ENCODE results near the gene FFAR3.
"Not testable (repeated sequence)": the region's sequence is repeated elsewhere in the genome, so short reads cannot be mapped to it uniquely, and the experiment has no call there.

Gene FFAR3

DNA sequence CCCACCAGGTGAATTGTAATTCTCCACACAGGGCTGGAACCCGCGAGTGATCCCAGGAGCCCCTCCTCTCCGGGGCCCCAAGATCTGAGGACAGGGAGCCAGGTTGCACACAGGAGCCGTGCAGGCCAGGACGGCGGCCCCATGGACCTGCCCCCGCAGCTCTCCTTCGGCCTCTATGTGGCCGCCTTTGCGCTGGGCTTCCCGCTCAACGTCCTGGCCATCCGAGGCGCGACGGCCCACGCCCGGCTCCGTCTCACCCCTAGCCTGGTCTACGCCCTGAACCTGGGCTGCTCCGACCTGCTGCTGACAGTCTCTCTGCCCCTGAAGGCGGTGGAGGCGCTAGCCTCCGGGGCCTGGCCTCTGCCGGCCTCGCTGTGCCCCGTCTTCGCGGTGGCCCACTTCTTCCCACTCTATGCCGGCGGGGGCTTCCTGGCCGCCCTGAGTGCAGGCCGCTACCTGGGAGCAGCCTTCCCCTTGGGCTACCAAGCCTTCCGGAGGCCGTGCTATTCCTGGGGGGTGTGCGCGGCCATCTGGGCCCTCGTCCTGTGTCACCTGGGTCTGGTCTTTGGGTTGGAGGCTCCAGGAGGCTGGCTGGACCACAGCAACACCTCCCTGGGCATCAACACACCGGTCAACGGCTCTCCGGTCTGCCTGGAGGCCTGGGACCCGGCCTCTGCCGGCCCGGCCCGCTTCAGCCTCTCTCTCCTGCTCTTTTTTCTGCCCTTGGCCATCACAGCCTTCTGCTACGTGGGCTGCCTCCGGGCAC is 6.7 kb upstream of the FFAR3 start:
- DNase-seq = no peak

DNA sequence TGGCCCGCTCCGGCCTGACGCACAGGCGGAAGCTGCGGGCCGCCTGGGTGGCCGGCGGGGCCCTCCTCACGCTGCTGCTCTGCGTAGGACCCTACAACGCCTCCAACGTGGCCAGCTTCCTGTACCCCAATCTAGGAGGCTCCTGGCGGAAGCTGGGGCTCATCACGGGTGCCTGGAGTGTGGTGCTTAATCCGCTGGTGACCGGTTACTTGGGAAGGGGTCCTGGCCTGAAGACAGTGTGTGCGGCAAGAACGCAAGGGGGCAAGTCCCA is 6.1 kb upstream of the FFAR3 start:
- DNase-seq = no peak

DNA sequence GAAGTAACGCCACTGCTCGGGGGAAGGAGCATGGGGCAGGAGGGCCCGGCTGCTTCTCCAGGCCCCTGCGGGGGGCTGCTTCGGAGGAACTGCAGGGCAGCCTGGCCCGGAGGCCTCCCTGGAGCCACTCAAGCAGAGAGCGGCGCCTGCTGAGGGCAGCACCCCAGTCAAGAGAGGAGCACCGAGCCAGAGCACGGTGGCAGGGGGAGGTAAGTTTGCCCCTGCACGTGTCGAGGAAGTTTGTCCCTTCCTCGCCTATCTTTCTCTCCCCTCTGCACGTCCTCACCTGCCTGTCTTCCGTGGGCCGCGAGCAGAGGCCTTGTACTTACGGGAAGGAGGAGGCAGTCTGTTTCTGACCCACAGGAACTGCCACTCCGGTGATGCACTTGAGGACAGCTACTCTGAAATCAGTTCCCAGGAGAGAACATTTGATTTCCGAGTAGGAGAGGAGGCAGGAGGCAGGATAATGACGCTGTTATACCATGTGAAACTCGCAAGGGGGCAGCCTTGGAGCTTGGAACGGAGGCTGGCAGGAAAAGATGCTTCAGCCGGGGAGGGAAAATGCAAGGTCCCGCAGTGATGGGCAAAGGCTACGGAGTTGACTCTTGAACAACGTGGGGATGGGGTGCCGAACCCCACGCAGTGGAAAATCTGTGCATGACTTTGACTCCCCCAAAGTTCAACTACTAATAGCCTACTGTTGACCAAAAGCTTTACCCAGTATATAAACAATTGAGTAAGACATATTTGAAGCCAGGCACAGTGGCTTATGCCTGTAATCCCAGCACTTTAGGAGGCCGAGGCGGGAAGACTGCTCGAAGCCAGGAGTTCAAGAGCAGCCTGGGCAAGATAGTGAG is 5.6 kb upstream of the FFAR3 start:
- peak; percentile 78 for DNase-seq

DNA sequence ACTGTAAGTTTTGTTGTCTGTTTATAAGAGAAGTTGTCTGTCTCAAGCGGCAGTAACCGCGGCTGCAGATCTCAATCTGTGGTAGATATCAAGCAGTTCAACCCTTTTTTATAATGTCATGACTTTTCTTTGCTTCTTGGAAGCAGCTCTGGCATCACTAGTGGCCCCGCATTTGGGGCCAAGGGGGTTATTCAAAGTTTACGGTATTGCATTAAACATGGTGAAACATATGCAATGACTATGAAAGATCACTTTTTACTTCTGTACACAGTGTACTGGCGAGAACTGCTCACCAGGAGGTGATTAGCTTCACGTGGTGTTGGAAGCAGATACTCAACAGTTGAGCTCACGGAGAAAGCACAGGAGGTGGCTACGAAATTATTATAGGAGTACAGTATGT is 4.6 kb upstream of the FFAR3 start:
- no peak for DNase-seq

DNA sequence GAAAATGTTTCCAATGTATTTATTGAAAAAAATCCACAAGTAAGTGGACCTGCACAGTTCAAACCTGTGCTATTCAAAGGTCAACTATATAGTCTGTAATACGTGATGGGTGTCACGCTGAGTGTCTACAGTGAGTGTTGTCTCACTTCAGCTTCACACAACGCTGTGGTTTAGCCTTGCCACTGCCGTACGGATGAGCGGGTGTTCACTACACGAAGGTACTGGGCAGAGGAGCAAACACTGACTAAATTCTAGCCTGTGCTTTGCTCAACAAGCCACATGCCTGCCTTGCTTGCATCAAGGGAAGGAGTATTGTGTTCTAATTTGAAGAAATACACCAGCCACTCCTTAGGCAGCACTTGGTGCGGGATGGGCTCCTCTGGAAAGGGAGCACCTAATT is 3.4 kb upstream of the FFAR3 start:
- no peak for DNase-seq

GRCh38 chr19:35355791-35356460 is 2.3 kb upstream of the FFAR3 start:
- DNase-seq = no peak

- DNase-seq = not testable (repeated sequence)
These were observed 574 bp downstream of the FFAR3 start for GRCh38 chr19:35358834-35359233.

DNA sequence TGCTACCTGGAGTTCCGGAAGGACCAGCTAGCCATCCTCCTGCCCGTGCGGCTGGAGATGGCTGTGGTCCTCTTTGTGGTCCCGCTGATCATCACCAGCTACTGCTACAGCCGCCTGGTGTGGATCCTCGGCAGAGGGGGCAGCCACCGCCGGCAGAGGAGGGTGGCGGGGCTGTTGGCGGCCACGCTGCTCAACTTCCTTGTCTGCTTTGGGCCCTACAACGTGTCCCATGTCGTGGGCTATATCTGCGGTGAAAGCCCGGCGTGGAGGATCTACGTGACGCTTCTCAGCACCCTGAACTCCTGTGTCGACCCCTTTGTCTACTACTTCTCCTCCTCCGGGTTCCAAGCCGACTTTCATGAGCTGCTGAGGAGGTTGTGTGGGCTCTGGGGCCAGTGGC is 1.1 kb downstream of the FFAR3 start:
- DNase-seq = not testable (repeated sequence)

DNA sequence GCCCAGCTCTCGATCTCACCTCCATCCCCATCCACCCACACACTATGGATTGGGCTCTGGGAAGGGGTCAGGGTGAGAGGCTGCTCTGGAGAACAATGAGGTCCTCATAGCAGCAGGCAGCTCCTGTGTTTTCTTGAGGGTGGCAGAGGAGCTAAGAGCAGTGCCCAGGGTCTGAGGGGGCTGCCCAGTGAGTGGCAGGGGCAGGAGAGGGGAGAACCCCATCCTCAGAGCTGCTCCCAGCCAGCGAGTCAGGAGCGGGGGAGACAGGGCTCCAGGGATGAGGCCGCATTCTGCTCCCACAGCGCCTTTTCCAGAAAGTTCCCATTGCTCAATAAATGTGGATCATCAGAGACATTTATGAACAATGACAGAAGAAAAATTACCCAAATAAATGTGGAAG is 1.8 kb downstream of the FFAR3 start:
- not testable (repeated sequence) for DNase-seq

DNA sequence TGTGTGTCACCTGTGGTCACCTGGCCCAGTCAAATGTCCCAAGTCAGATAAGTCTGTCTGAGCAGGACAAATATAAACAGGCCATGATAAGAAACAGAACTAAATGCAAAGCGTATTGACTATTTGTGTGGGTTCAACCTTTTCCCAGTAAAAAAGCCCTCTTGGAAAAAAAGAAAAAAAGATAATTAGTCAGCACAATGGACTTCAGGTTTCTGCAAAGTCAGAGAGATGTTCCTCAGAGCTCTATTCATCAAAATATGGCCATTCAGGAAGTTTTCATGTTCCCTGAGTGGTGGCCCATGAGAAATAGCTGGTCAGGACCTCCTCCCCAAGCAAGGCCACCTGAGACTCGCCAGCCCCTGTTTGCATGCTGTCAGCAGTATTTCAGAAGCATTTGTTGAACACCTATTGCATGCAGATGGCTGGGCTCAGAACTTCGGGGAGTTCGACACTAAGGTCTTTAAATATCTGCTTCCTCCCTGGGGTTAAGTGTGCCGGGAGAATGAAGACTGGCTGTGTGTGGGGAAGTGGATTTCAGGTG is 2.7 kb downstream of the FFAR3 start:
- DNase-seq = no peak

DNA sequence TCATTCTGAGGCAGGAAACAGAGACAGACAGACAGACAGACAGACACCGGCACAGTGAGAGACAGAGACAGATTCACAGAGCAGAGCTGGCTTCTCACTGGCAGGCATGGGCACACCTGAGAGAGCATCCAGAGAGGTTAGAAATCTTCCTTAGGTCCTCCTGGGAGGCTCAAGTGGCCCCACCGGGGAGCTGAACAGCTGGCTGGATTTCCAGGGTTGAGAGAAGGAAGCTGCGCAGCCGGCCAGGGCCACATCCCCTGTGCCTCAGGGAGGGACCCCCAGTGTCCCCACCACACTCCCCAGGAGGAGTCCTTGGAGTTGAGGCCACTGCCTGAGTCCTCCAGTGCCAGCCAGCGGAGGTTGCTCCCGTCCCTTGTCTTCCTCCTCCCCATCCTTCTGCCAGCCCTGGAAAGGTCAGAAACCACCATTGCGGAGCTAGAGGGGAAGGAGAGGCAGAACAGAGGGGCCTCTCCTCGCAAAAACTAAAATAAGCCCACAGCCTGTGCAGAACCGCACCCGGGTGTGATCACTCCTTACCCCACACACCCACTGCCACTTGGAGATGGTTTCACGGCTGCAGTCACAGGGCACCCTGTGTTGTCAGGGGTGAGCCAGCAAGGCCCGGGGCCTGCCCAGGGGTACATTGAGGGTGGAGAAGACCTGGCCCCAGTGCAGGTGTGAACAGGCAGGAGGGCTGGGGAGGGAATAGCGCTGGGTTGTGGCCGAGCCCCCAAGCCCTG is 4.2 kb downstream of the FFAR3 start:
- DNase-seq = no peak

DNA sequence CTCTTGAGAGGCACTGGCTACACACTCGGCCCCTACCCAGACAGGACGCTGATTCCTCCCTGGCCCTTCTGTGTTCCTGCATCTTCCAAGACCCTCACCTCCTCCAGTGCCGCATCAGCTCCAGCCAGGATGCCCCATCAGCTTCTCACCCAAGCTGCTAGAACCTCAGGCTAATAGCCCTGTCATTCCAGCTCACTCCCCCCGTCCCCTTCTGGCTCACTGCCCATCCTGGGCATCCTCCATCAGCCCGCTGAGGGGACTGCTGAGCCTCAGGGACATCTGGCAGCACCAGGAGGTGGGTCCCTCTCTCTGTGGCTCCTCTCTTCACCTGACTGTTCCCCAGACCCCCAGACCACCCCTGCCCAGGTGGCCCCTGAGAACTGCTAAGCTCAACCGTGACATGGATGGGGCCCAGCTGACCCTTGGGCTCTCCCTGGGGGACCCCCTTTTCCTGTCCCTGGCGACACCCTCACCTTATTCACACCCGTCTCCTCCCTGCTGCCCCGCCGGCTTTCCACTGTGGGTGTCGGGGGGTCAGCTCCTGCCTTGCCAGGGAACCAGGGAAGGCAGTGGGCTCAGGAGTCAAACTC is 4.8 kb downstream of the FFAR3 start:
- DNase-seq = no peak

DNA sequence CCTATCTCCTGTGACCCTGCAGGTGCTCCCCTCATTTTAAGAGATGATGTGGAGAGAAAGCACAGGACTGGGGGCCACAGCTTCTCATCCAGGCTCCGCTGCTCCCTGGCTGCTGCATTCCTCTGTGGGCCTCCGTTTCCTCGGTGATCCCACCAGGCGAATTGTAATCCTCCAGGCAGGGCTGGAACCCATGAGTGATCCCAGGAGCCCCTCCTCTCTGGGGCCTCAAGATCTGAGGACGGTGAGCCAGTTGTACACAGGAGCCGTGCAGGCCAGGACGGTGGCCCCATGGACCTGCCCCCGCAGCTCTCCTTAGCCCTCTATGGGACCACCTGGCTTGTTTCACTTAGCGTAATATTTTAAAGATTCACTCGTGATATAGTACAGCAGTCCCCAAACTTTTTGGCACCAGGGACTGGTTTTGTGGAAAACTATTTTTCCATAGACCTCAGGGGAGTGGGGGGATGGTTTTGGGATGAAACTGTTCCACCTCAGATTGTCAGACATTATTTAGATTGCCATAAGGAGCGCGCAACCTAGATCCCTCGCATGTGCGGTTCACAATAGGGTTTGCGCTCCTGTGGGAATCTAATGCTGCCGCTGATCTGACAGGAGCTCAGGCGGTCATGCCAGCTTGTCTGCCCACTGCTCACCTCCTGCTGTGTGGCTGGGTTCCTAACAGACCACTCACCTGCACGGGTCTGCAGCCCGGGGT is 5.6 kb downstream of the FFAR3 start:
- no peak for DNase-seq

DNA sequence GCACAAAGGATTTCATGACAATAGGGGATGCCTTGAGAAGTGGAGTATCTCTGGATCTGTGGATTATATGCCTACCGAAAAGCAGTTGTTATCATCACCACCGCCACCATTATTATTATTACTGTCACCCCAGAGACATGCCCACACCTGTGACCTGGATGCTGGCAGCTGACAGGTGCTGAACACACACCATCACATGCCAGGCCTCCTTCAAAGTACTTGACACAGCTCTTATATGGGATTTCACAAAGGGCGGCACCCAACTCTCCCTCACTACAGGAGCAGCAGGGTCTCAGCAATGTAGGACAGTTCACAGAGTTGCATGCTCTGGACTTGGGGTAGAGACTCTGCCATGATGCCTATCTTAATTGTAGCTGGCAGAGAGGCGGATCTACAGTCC is 7.0 kb downstream of the FFAR3 start:
- no peak for DNase-seq

DNA sequence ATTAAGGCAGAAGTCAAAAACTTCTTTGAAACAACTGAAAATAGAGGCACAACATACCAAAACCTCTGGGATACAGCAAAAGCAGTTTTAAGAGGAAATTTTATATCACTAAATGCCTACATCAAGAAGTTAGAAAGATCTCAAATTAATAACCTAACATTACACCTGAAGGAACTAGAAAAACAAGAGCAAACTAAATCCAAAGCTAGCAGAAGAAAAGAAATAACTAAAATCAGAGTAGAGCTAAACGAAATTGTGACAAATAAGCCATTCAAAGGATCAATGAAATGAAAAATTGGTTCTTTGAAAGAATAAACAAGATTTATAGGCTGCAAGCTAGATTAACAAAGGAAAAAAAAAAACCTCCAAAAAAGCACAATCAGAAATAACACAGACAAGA is 10.1 kb downstream of the FFAR3 start:
- no peak for DNase-seq

DNA sequence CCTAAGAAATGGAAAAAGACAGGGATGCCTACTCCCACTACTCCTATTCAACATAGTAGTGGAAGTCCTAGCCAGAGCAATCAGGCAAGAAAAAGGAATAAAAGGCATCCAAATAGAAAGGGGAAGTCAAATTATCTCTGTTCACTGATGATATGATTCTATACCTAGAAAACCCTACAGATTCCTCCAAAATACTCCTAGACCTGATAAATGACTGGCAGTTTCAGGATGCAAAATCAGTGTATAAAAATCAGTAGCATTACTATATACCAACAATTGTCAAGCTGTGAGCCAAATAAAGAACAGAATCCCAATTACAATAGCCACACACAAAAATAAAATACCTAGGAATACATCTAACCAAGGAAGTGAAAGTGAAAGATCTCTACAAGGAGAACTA is 11.3 kb downstream of the FFAR3 start:
- no peak for DNase-seq

DNA sequence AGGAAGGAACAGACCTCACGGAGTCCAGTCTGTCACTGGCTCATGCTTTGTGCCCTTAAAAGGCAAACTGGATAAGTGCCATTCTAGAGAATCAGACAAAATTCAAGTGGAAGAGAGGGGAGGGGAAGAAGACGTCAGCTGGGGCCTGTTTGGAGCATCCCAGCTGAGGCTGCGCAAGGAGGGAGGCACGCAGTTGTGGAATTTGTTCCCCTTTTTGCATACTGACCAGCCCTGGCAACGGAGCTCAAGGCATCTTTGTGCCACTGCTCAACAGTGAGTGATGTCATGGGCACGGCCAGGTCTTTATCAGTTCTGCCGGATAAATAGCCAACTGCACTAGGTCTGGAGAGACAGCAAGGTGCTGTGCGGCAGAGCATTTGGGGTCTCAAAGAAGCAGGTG is 12.5 kb downstream of the FFAR3 start, which contains the start of gene GPR42:
TSS of gene GPR42 (plus strand) at position 347 of the 400 bp plus-strand sequence. CDS start 292 bp downstream, outside the sequence.
- no peak for DNase-seq

GRCh38 chr19:35373492-35373891 is 15.2 kb downstream of the FFAR3 start:
- no peak for DNase-seq

DNA sequence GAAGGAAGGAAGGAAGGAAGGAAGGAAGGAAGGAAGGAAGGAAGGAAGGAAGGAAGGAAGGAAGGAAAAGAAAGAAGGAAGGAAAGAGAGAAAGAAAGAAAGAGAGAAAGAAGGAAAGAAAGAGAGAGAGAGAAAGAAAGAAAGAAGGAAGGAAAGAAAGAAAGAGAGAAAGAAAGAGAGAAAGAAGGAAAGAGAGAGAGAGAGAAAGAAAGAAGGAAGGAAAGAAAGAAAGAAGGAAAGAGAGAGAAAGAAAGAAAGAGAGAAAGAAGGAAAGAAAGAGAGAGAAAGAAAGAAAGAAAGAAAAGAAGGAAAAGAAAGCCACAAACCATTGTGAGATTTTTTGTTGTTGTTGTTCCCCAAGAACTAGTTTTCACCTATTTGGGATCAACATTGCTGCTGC is 15.8 kb downstream of the FFAR3 start:
- not testable (repeated sequence) for DNase-seq

DNA sequence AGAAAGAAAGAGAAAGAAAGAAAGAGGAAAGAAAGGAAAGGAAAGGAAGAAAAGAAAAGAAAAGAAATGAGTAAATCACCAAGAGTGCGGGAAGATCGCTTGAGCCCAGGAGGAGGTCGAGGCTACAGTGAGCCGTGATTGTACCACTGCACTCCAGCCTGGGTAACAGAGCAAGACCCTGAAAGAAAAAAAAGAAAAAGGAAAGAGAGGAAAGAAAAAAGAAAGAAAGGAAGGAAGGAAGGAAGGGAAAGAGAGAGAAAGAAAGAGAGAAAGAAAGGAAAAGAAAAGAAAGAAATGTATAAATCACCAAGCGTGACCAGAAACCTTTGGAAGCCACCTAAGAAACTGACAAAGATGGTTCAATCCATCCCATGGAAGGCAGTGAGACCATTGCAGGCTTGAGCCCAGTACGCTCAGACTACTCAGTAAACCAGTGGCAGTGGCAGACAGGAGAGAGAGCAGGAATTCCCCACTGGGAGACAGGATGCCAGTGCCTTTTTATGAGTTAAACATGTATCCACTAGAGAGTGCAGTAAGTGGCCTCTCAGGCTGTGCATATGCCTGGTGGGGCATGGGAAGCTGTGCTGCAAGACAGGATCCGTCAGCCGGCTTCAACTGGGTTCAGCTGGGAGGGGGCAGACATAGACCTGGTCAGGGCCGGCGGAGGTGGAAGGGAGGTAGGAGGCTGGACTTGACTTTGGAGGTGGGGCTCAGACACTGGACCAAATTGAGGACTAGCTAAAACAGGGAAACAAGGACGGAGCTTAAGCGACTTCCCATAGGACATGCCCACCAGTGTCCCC is 17.4 kb downstream of the FFAR3 start:
- no peak for DNase-seq

DNA sequence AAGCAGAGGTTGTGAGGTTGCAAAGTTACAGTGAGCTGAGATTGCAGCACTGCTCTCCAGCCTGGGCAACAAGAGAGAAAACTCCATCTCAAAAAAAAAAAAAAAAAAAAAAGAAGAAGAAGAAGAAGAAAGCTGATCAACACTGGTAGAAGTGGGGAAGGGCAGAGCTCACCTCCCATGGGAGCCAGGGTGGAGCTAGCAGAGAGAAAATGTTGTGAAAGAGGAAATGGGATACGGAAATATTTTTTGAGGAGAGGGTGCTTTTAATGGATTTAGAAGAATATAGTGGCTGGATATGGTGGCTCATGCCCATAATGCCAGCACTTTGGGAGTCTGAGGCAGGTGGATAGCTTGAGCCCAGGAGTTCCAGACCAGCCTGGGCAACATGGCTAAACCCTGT is 19.4 kb downstream of the FFAR3 start:
- no peak for DNase-seq

Data from DMS153 (cell line).